Activated naive CD4-positive, alpha-beta T cell treated with anti-CD3 and anti-CD28 coated beads, Interleukin-2, amount 50 U/mL, for 24 hours (primary cell): ENCODE measurements around the gene PALM3.
A peak's percentile ranks its signal among the peaks of the same experiment; 100 is the strongest.

Experiments used
- H3K27ac Mint-ChIP-seq: one replicate; pipeline ENCODE4 v1.8.0; 2021; ENCODE audit warnings: mild to moderate bottlenecking, mixed read lengths
- H3K27me3 Mint-ChIP-seq: one replicate; pipeline ENCODE4 v1.8.0; 2021; ENCODE audit warnings: mixed read lengths
- H3K36me3 Mint-ChIP-seq: one replicate; pipeline ENCODE4 v1.8.0; 2021; ENCODE audit warnings: mixed read lengths
- H3K4me1 Mint-ChIP-seq: one replicate; pipeline ENCODE4 v1.8.0; 2021; ENCODE audit warnings: mixed read lengths
- H3K4me3 Mint-ChIP-seq: one replicate; pipeline ENCODE4 v1.8.0; 2021; ENCODE audit warnings: mild to moderate bottlenecking, mixed read lengths
- H3K9me3 Mint-ChIP-seq: one replicate; pipeline ENCODE4 v1.8.0; 2021; ENCODE audit warnings: mixed read lengths

The PALM3 gene

DNA sequence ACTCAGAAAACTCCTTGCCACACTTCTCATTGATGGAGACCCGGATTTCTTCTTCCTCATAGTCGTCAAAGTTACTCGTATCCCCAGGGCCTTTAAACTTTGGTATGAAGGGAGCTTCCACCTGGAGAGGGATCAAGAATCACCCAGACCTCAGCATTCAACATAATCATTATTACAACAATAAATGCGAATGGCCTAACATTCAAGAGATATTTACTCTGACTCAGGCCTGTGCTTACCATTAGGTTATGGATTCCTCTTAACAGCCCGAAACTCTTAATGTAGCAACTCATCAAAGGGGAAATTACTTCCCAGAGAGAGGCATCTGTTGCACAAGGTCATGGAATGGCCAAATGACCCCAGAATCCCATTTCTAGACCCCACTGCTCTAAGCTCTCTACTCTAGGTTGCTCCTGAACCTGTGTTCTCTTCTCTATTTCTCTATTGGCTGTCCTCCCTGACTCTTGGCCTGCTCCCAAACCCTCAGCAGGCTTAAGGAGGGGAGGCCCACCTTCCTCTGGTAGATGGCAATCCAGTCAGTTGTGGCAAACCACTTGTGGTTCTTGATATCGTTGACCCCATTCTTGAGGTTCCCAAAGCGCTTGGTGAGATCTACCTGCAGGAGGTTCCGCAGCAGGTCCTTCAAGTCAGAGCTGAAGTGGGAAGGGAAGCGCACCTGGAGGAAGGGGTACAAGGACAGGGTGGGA, 31.4 kb upstream of the PALM3 start:
- Mint-ChIP-seq H3K4me1 (peaks cover 23% of the 10 kb centered on the region), H3K27me3 (no peaks in the 10 kb centered on the region), H3K9me3 (no peaks in the 10 kb centered on the region), H3K27ac (peak overlapping the region; percentile 68), H3K36me3 (peaks cover 9% of the 10 kb centered on the region), H3K4me3 (peak overlapping the region; percentile 4)

DNA sequence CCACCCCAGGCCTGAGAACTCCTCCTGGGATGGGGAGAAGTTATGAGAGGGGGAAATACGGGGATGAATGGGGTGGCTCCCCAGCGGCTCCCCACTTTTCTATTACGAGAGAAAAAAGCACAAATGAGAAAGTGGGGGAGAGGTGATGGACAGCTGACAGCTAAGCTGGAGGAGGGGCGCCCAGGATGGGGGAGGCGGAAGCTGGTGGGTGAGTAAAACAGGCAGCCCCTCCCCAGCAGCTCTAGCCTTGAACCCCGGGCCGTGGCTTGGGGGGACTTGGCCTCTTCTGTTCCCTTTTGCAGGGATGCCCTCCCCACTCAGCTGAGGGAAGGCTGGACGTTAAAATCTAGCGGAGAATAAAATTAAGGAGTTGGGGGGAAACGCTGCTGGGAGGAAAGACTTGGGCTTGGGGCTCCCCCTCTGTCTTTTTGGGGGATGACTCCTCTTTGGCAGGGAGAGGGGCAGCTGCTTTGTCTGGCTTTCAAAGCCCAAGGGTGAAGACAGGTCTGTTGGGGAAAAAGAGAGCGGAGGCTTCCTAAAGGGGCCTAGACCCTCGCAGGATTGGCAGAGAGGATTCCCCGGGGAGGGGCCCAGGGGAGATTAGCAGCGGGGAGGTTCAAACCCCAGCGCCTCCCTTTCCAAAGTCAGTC, 30.1 kb upstream of the PALM3 start:
- no peaks in the 10 kb centered on the region for H3K9me3 Mint-ChIP-seq
- peaks cover 9% of the 10 kb centered on the region for H3K36me3 Mint-ChIP-seq
- peak overlapping the region; percentile 98 for H3K4me3 Mint-ChIP-seq
- H3K4me1 Mint-ChIP-seq, result peaks cover 25% of the 10 kb centered on the region
- H3K27me3 Mint-ChIP-seq, result no peaks in the 10 kb centered on the region
- peak overlapping the region; percentile 99 for H3K27ac Mint-ChIP-seq

DNA sequence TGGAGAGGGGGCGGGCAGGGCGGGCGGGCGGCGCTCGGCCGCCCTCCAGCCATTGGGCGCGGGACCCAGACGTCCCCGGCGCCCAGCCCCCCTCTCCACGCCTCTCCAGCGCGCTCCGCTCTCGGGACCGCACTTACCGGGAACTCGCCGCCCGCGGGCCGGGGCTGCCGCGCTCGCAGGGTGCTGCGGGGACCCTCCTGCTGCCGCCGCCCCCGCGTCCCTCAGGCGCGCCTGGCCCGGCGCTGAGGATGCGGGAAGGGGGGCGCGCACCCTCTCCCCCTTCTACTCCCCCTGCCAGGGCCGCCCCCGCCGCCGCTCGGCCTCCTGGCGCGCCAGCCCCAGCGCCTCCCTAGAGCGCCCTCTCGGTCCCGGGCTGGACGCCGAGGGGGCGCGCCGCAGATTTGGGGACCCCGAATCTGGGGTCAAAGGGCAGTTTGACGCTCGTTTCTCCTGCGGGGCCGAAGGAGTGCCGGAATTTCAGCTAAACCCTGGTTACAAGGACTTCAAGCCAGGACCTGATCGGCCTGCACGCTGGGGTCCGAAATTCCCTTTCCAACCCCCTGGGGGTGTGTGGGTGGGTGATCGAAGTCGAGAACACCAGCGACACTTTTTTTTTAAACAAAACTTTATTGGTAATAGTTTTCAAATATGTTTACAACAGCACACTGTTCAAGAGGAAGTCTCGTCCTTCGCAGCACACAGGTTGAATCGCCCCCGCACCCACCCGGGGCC, 29.4 kb upstream of the PALM3 start:
- Mint-ChIP-seq H3K27ac (peak overlapping the region; percentile 99), H3K4me3 (peak overlapping the region; percentile 98), H3K27me3 (no peaks in the 10 kb centered on the region), H3K9me3 (no peaks in the 10 kb centered on the region), H3K36me3 (peaks cover 7% of the 10 kb centered on the region), H3K4me1 (peaks cover 25% of the 10 kb centered on the region)

DNA sequence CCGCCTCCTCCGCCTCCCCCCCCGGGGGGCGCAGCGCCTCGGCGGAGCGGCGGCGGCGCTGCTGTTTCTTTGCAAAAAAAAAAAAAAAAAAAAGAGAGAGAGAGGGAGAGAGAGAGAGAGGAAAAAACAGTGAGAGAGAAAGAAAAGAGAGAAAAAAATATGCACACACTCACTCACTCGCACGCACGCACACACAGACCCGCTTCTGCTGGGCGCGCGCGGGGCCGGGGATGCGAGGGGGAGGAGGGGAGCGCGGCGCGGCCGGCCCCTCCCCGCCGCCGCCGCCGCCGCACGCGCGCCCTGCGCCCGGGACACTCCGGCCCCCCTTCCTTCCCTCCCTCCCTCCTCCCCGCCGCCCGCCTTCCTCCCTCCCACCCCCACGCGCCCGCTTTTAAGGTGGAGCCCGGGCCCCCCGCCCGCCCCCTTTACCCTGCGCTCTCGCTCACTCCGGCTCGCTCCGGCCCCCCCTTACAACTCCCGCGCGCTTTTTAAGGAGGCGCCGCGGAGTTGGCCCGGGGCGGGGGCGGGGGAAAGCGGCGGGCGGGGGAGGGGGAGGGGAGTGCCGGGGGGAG, 28.7 kb upstream of the PALM3 start, which contains the start of gene SAMD1:
Gene SAMD1, minus strand, starts transcription at position 243 of the 572 bp plus-strand sequence.
- H3K4me3 Mint-ChIP-seq, result peak within 1 kb of the TSS; percentile 98
- no peaks in the 10 kb centered on the region for H3K9me3 Mint-ChIP-seq
- no peaks in the 10 kb centered on the region for H3K27me3 Mint-ChIP-seq
- peaks cover 25% of the 10 kb centered on the region for H3K4me1 Mint-ChIP-seq
- H3K27ac Mint-ChIP-seq, result peak within 1 kb of the TSS; percentile 99
- peaks cover 7% of the 10 kb centered on the region for H3K36me3 Mint-ChIP-seq

DNA sequence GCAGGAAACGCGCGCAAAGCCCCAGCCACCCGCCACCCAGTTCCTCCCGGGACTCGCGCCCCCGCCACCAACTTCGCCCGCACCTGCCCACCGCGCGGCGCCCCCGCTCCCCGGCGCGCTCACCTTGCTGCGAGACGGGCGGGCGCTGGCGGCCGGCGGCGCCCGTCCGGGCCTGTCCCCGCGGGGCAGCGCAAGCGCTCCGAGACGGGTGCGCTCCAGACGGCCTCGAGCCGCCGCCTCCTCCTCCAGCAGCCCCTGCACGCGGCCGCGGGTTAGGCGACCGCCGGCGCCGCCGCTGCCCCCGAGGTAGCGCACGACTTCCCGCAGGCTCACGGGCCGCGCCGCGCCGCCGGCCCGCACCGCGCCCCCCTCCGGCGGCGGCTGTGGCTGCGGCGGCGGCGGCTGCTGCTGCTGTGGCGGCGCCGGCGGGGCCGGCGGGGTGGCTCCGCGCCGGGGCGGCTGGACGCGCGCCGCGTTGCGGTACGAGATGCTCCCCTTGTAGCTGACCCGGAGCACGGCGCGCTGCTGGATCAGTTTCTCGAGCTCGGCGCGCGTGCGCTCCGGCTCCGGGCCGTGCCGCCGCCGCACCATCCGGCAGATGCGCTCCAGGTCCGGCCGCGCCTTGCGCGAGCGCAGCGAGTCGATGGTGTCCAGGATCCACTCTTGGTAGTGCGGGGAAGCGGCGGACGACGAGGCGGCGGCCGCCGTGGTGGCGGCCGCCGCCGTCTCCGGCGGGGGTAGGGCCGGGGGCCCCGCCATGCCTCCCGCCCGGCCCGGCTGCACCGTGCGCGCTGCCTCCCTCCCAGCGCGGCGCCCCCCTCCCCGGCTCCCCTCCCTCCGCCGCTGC, 28.0 kb upstream of the PALM3 start:
- no peaks in the 10 kb centered on the region for H3K27me3 Mint-ChIP-seq
- peak overlapping the region; percentile 93 for H3K4me3 Mint-ChIP-seq
- peak overlapping the region; percentile 79 for H3K27ac Mint-ChIP-seq
- H3K4me1 Mint-ChIP-seq, result peaks cover 25% of the 10 kb centered on the region
- H3K9me3 Mint-ChIP-seq, result no peaks in the 10 kb centered on the region
- peaks cover 7% of the 10 kb centered on the region for H3K36me3 Mint-ChIP-seq

DNA sequence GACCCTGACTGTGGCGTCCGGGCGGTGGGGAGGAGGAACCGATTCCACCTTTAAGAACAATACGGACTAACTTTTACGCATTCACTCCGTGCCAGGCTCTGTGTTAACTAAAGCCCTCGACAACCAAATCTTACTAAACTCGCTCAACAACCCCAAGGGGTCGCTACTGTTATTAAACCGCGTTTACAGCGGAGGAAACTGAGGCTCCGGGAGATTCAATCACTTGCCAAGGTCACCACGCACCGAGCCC, 27.5 kb upstream of the PALM3 start:
- peak overlapping the region; percentile 93 for H3K4me3 Mint-ChIP-seq
- H3K36me3 Mint-ChIP-seq, result peaks cover 3% of the 10 kb centered on the region
- H3K4me1 Mint-ChIP-seq, result peaks cover 20% of the 10 kb centered on the region
- H3K27ac Mint-ChIP-seq, result peak overlapping the region; percentile 79
- H3K27me3 Mint-ChIP-seq, result no peaks in the 10 kb centered on the region
- H3K9me3 Mint-ChIP-seq, result no peaks in the 10 kb centered on the region

DNA sequence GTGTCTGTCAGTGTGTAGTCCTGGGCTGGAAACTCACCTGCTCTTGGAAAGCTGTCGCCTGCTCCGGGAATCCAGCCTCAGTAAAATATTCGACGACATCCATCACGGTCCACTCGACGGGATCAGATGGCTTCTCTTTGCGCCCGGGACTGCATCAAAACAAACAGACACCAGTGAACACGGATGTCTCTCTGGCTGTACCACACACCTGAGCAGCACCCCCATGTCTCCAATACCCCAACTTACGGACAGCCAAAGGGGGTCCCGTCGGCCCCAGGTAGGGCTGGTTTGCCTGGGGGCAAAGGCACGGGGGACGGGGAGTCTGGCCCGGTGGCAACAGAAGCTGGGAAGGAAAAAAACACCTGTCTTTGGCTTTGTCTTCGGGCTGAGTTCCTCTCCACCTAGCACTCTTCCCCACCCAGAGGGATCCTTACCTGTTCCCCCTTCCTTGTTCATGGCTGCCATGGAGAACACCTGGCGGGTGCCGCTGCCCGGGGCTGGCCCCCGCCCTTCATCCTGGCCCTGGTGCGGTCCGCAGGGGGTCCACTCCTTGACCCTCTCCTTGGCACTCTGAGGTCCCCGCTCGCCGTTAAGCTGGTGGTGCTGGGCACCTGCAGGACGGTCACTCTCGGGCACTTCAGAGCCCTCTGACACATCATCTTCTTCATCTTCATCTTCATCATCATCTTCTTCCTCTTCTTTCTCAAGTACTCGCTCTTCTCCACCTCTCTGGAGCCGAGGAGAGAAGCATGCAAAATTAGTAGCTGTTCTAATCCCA, 26.9 kb upstream of the PALM3 start:
- Mint-ChIP-seq H3K27ac (peak overlapping the region; percentile 79), H3K4me3 (peak overlapping the region; percentile 93)

DNA sequence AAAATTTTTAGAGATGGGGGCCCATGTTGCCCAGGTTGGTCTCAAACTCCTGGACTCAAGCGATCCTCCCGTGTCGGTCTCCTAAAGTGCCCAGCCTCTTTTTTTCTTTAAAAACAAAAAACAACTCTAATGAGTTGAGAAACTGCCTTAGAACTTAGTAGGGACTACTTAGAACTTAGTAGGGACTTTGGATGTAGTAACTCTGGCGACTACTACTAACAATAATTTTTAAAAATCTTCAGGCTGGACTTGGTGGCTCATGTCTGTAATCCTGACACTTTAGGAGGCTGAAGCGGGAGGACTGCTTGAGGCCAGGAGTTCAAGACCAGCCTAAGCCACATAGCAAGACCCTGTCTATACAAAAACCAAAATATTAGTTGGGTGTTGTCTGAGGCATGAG, 24.2 kb upstream of the PALM3 start:
- H3K4me1 Mint-ChIP-seq, result peaks cover 16% of the 10 kb centered on the region
- H3K36me3 Mint-ChIP-seq, result peaks cover 3% of the 10 kb centered on the region
- no peaks in the 10 kb centered on the region for H3K9me3 Mint-ChIP-seq
- H3K4me3 Mint-ChIP-seq, result no peak overlapping the region
- no peaks in the 10 kb centered on the region for H3K27me3 Mint-ChIP-seq
- H3K27ac Mint-ChIP-seq, result no peak overlapping the region

More for the DNA sequence above, 26.9 kb upstream of the PALM3 start:
- no peaks in the 10 kb centered on the region for H3K27me3 Mint-ChIP-seq
- H3K9me3 Mint-ChIP-seq, result no peaks in the 10 kb centered on the region
- H3K4me1 Mint-ChIP-seq, result peaks cover 20% of the 10 kb centered on the region
- H3K36me3 Mint-ChIP-seq, result peaks cover 3% of the 10 kb centered on the region

DNA sequence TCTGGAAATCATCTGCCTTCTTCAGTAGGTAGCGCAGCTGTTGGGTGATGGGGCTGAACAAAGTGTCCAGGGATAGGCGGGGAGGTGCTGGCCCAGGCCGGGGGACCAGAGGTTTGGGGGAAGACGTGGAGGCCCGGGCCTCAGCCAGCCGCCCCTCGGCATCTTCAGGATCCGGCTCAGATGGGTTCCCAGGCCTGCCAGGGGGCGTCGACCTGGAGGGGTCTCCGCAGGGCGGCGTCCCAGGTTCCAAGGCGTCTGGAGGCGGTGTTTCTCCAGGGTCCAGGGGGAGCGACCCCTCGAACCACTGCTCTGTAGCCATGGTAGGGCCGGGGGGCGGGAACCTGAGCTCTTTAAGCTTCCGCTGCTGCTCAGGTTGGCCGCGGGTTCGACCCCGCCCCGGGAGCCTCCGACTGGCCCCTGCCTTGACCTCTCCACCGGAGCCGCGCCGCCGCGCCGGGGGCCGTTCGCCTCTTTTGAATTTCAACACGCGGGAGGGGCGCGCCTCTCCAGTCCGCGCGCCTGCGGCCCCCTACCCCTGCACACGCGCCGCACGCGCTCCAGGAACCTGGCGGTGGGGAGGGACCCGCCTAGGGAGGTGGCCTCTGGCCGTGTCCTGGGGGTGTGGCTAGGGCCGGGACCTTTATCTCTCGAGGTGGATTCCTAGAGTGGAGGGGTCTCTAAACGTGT, 23.6 kb upstream of the PALM3 start, which contains the start of gene C19orf67:
Gene C19orf67, minus strand, starts transcription at position 475 of the 687 bp plus-strand sequence. Its CDS starts 156 bp downstream, at position 319.
- H3K27ac Mint-ChIP-seq, result no peak within 1 kb of the TSS
- H3K4me3 Mint-ChIP-seq, result no peak within 1 kb of the TSS
- H3K4me1 Mint-ChIP-seq, result peaks cover 16% of the 10 kb centered on the region
- H3K36me3 Mint-ChIP-seq, result peaks cover 3% of the 10 kb centered on the region
- no peaks in the 10 kb centered on the region for H3K27me3 Mint-ChIP-seq
- H3K9me3 Mint-ChIP-seq, result no peaks in the 10 kb centered on the region

DNA sequence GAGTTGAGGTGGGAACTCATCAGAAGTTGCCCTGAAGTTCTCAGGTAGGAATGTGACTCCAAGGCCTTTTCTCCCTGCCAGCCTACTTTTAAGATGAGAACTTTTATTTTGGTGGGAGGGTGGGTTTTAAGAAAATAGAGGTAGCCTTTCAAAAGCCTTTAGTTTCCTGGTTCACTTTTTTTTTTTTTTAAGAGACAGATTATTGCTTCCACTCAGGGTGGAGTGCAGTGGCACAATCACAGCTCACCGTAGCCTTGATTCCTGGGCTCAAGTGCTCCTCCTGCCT, 20.7 kb upstream of the PALM3 start:
- no peaks in the 10 kb centered on the region for H3K36me3 Mint-ChIP-seq
- no peaks in the 10 kb centered on the region for H3K9me3 Mint-ChIP-seq
- peak overlapping the region; percentile 98 for H3K4me3 Mint-ChIP-seq
- peaks cover 6% of the 10 kb centered on the region for H3K4me1 Mint-ChIP-seq
- no peaks in the 10 kb centered on the region for H3K27me3 Mint-ChIP-seq
- H3K27ac Mint-ChIP-seq, result no peak overlapping the region

DNA sequence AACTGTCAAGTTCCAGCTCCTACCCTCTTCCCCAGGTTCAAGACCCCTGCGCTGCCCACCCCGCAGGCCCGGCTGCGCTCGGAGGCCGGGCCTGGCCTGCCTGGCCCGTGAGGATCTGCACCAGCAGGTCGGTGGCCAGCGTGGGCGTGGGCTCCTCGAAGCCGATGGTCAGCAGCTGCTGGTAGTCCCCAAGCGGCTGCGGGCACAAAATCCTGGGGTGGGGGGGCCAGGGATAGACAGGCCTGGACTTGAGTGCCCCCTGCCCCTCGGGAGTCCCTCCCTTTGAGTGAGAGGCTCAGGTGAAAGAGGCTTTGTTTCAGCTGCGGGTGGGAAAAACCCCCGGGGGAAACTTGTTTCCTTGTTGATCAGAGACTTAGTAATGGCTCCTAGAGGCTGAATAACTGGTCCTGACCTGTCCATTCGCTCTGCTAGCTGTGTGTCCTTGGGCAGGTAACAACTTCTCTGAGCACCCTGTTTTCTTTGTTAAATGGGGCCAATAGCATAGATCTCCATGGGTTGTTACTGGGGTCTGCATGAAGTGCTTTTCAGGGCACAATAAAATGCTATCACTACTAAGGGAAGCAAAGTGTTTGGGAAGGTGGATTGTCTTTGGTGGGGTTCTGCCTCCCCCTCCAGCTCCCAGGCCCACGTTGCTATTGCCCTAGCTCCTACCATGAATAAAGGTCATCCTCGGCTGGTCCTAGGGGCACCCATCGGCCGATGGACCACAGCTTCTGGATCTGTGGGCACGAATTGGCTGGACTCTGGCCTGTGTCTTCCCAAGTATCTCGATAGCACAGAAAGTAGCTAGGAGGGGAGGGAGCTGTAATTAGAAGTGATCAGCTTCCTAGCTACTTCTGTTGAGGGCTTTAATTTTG, 20.2 kb upstream of the PALM3 start:
- H3K4me3 Mint-ChIP-seq, result peak overlapping the region; percentile 98
- peak overlapping the region; percentile 98 for H3K27ac Mint-ChIP-seq
- peaks cover 6% of the 10 kb centered on the region for H3K4me1 Mint-ChIP-seq
- no peaks in the 10 kb centered on the region for H3K36me3 Mint-ChIP-seq
- no peaks in the 10 kb centered on the region for H3K9me3 Mint-ChIP-seq
- no peaks in the 10 kb centered on the region for H3K27me3 Mint-ChIP-seq

DNA sequence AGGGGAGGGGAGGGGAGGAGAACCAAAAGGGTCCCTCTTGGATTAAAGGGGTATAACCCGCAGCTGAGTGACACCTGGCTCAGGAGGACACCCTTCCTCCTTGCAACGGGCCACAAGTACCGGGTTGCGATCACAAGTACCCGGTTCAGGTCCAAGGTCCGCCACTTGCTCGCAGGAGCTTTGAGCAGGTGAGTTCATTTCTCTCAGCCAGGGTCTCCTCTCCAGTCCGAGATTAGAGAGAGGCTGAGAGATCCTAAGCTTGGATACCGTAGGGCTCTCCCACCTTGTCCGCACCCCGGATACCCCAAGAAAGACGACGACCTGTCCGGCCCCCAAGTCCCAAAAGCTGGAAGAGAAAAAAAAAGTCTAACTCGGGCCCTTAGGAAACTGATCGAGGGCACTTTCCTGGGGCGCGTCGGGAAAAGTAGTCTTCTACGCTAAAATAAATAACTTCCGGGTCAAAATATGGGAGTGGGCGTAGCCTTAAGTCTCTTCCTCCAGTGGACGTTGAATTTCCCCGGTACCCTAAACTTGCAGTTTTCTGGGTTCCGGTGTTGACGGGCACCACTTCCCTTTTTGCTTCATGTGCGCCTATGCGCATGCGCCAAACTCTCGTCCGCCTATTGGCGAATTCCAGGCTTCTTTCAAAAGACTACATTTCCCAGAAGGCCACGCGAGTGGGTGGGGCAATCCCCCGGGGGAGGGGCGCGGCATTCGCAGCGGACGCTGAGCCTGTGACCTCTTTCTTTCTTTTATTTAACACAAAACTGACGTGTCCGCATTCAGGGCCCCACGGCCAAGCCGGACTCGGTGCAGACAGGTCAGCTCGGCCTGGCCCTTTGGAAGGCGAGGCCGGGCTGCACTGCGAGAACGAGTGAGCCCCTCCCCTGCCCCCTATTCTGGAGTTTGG, 19.3 kb upstream of the PALM3 start:
- no peaks in the 10 kb centered on the region for H3K27me3 Mint-ChIP-seq
- peak overlapping the region; percentile 98 for H3K27ac Mint-ChIP-seq
- H3K9me3 Mint-ChIP-seq, result no peaks in the 10 kb centered on the region
- peaks cover 6% of the 10 kb centered on the region for H3K4me1 Mint-ChIP-seq
- peak overlapping the region; percentile 98 for H3K4me3 Mint-ChIP-seq
- H3K36me3 Mint-ChIP-seq, result no peaks in the 10 kb centered on the region

DNA sequence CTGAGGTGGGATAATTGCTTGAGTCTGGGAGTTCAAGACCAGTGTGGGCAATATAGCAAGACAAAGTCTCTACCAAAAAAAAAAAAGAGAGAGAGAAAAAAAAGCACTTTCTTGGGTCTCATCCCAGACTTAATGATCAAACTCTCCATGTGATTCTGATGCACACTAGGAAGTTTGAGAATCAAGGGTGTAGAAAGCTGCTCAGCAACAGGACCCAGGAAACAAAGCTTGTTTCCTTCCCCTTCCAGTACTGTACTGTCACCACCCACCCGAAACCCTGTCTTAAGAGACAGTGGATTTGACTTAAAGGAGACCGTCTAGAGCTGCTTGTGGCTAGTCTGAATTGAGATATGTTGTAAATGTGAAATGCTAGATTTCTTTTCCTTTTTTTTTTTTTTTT, 16.5 kb upstream of the PALM3 start:
- no peak overlapping the region for H3K4me3 Mint-ChIP-seq
- no peaks in the 10 kb centered on the region for H3K27me3 Mint-ChIP-seq
- H3K4me1 Mint-ChIP-seq, result peaks cover 20% of the 10 kb centered on the region
- no peak overlapping the region for H3K27ac Mint-ChIP-seq
- H3K9me3 Mint-ChIP-seq, result no peaks in the 10 kb centered on the region
- H3K36me3 Mint-ChIP-seq, result no peaks in the 10 kb centered on the region
